GM18858 (cell line): ENCODE measurements around the gene ST6GALNAC4.

ENCODE experiments used
- ATAC-seq: cut with Tn5 transposase; IDR thresholded peaks from one replicate; pipeline ENCODE4 v1.9.1; 2021; ENCODE audit not compliant: unreplicated experiment

ST6GALNAC4 gene

DNA sequence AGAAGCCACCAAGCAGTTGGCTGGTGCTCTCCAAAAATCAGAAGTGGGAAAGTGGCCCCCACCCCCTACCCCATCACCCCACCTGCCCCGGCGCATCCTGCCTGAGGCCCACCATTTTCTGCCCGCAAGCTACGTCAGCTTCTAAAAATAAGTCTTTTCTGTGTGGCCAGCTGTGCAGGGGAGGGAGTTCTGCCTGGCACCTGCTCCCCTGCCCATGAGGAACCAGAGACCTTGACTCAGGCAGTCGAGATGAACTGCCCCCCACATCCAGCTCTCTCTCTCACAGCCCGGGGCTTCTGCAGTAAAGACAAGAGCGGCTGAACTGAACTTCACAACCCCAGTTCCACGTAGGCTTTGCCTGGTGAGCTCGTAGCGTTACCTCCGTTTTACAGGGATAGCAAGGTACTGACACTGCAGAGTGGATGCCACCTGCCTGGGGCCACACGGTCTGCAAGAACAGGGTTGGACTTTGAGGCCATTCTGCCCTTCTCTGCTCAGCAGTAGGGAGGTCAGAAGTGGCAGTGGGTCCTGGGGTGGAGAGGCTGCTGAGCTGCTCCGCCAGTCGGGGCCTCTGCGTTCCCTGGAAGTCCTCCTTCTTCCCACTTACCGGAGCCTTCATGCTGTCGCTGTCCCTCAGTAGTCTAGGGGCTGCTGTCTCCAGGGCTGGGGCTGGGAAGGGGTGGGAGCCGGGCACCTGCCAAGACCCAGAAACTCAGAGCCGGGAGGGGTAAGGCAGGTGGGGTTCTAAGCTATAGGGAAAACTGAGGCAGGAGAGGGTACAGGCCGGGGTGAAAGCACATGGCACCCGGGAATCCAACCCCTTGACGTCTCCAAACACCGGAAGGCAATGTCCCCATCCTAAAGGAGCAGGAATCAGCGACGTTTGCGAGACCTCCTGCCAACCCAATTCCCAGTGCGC lies 781 bp downstream of the ST6GALNAC4 start:
- no peak for ATAC-seq

GRCh38 chr9:127915325-127915752 lies 1.5 kb downstream of the ST6GALNAC4 start:
- no peak for ATAC-seq

DNA sequence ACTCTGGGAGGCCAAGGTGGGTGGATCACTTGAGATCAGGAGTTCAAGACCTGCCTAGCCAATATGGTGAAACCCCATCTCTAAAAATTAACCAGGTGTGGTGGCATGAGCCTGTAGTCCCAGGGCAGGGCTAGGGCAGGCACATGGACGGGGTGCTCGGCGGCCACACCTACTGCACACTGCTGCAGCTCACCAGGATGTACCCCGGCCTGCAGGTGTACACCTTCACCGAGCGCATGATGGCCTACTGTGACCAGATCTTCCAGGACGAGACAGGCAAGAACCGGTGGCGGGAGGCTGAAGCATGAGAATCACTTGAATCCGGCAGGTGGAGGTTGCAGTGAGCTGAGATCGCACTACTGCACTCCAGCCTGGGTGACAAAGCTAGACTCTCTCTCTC lies 3.2 kb downstream of the ST6GALNAC4 start:
- no peak for ATAC-seq

GRCh38 chr9:127912882-127913281 lies 4.0 kb downstream of the ST6GALNAC4 start:
- no peak for ATAC-seq

- ATAC-seq: no peak
Observed at GRCh38 chr9:127912296-127912695, 4.5 kb downstream of the ST6GALNAC4 start.

DNA sequence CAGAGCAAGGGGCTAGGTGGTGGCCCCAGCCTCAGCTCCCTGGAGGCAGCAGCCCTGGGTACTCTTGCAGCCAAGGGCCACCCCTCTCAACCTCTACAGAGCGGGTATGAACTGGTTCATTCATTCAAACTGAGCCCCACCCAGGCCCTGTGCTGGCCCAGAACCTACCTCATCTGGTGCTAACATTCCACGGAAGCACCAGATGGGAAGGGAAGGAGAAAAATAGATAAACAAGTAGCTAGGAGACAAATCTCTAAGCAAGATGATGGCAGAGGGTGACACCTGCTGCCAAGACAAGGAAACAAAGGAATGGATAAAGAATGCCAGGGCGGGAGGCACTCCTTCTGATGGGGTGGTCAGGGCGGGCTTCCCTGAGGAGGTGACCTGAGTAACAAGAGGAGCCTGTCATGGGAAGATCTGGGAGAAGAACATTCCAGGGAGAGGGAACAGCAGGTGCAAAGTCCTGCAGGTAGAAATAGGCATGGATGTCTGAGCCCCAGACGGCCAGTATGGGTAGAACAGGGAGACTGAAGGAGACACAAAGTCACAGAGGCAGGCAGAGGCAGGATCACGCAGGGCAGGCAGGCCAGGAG lies 6.1 kb downstream of the ST6GALNAC4 start:
- no peak for ATAC-seq

DNA sequence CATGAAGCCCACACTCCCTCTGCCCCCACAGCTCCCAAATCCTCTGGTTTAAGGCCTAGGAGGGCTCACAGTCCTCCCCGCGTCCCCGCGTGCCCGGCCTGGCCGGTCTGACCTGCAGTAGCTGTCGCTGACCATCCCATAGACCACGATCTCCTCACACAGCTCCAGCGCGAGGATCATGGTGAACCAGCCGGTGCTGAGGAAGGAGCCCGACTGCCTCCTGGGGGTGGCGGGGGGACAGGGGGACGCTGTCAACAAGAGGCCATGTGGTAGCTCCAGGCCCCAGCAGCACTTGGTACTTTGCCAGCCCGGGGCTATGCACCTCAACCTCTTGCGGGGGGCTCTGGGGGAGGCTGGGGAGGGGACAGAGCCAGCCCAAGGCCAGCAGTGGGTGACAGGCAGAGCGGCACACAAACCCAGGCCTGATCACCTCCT lies 7.0 kb downstream of the ST6GALNAC4 start:
- ATAC-seq: no peak

DNA sequence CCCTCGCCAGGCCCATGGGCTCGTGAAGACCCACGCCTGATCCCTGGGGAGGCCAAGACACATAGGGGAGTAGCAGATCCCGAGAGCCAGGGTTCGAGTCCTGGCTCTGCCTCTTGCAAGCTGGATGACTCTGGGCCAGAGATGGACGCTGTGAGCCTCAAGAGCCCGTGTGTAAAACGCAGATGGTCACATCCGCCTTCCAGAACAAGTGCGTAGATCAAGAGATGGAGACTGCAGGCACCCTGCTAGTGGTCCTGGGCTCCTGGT lies 8.2 kb downstream of the ST6GALNAC4 start:
- no peak for ATAC-seq

DNA sequence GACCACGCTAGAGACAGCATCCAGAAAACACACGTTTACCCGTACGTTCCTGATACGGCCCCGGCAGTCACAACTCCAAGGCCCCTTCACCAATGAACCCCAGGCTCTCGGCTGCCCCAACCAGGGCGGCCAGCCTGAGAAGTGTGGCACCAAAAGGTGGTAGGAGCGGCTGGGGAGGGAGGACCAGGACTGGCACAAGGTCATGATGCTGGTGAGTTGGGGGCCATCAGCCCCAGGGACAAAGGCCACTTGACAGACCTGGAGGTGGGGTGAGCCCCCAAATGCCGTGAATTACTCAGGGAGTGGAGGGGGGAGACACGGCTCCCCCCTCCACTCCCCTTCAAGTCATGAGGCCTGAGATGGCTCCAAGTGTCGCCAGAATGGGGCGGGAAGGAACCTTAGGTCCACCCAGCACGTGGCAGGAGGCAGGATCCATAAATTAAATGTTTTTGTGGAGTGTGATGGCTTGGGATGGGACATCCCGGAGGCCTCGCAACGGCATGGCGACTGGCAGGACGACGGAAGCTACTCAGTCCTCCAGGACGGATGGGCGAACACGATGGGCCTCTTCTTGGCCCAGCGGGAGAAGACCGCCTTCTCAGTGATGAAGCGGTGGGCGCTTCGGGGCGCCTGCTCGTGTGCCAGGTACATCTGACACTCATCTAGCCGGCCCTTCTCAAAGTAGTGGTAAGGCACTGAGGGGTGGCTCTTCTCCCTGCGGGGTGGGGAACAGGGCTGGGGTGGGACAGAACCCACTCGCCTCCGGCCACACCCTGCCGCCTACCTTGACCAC lies 8.8 kb downstream of the ST6GALNAC4 start:
- ATAC-seq: no peak

DNA sequence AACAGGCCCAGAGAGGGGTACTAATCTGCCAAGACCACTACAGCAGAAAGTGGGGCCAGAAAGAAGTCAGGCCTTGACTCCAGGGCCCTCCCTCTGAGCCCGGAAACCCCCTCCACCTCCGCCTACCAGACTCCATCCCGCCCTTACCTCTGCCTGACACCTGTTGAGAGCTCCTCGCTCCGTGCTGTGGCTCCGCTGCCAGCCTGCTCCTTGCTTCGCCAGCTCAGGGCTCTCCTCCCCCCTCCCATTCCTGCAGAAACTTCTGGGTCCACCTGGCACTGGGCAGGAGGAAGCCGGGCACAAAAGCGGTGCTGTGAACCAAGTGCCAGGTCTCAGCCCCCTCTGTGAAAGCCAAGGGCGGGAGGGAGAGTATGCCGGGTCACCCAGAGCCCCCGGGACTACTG lies 11.1 kb downstream of the ST6GALNAC4 start:
- ATAC-seq: no peak

DNA sequence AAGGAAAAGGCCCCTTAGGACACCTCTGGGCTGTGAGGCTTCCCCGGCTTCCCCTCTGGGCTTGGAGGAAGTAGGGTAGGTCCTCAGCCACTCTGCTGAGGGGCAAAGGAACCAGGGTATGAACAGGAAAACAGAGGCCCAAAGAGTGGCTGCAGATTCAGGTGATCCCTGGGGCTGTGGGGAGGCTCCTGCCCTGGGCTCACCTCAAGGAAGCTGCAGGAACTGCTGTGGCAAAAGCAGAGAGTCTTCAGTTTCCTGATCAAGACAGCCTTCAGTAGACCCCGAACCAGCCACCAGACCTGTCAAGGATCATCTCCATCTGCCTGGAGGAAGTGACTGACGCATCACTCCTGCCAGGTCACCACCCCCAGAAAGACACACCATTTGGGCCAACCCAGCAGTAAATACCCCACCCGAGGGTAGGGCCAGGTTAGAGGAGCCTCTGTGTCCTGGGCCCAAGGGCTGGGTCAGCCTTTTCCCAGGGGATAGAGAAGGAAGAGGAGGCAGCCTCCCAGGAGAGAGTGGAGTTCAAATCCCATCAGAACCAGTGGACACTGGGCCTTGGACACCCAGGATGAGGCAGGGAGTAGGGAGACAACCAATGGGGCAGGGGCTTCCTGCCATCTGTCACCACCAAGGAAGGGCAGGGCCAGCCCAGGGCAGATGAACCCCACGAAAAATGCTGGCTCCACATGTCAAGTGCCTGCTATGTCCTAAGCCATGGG lies 11.7 kb downstream of the ST6GALNAC4 start:
- no peak for ATAC-seq

GRCh38 chr9:127904561-127905003 lies 12.3 kb downstream of the ST6GALNAC4 start:
- ATAC-seq: no peak

DNA sequence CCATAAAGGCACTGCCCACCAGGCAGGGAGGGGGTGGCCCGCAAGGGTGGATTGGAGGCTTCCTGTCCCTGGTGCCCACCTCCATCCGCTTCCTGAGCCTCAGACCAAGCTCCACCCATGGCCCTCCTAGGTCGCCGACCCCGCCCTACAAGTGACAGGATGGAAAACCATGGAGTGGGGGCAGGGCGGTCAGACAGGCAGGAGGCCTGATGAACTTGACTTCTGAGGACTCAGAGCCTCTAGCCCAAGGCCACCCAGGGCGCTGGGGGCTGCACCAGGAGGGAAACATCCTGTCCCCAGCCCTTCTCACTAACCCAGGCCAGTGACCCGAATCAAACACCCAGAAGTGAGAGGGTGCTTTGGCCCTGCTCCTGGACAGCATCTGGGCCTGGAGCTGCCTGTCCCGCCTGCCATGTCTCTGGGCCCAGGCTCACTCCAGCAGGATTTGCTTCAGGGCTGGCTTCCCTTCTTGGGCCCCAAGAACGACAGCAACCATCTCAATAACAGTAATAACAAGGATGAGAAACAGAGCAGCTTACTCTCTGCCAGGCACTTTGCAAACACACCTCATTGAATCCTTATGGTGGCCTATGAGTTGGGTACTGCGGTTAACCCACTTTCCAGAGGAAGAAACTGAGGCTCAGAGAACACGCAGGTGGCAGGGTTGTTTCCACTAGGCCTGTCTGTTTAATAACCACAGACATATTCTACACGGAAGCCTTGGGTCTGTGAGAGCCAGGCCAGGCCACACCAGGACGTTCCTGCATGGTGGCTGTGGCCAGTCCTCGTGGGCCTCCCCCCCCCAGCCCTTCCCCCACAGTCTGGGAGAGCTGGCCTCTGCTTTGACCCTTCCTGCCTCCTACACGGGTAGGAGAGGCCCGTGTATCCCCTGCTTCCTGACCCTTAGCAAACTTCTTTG lies 13.0 kb downstream of the ST6GALNAC4 start:
- ATAC-seq: no peak

DNA sequence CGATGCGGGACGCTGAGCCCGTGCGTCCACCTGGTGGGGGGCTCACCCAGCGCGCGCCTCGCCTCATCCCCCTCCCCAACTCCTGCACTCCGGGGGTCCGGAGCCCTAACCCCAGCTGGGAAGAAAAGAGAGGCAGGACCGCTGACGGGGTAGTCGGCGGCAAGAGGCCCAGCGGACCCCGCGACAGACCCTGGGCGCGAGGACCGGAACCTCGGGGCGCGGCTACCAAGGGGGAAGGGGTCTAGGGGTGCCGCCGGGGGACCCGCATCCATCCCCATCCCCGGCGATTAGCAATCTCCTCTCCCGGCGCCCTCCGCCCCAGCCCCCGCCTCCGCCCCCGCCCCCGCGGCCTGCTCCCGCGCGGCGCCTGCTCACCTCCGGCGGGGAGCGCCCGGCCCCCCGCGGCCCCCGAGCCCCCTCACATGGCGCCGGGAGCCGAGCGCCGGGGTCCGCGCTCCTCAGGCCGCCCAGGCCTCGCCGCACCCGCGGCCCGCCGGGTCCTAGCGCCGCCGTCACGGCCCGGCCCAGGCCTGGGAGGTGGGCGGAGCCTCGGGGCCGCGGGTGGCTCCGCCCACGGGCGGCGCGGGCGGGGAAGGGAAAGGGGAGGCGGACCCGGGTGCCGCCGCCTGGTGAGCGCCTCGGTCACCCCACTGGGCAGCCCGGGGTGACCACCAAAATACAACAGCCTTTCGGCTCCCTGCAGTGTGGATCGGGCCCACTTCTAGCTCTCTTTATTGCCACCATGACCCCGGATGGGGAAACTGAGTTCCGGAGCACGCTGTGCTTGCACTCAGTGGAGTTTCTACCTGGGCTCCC lies 17.5 kb downstream of the ST6GALNAC4 start, which contains the start of gene ST6GALNAC6:
TSS of gene ST6GALNAC6 (minus strand) at position 476 of the 816 bp plus-strand sequence. CDS start 1,622 bp downstream, outside the sequence.
- ATAC-seq: no peak

DNA sequence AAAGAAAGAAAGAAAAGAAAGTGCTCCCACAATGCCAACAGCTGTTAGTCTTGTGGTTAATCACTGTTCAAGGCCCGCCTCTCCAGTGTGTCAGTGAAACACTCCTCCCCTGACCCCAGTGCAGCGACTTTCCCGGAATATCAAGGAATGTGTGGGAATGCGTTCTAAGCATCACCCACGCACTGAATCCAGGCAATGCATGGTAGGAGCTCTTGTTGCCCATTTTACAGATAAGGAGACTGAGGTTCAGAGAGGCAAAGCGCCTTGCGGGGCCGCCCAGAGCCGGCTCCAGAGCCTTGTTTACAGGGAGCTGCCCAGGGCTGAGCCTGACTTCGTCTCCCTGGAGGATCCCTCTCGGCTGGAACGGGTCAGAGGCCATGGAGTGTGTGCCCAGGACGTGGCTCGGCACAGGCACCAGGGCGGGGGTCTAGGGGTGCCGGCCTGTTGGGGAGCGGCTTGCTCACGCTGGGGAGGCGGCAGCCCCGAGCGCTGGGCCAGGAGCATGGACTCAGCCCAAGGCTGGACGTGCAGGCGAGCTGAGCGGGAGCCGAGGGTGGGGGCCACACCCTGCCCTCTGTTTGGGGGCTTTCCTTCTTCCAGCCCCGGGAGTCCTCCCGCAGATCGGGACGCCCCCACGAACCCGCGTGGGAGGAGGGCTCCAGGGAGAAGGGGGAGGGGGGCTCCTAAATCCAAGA lies 18.3 kb downstream of the ST6GALNAC4 start:
- no peak for ATAC-seq

DNA sequence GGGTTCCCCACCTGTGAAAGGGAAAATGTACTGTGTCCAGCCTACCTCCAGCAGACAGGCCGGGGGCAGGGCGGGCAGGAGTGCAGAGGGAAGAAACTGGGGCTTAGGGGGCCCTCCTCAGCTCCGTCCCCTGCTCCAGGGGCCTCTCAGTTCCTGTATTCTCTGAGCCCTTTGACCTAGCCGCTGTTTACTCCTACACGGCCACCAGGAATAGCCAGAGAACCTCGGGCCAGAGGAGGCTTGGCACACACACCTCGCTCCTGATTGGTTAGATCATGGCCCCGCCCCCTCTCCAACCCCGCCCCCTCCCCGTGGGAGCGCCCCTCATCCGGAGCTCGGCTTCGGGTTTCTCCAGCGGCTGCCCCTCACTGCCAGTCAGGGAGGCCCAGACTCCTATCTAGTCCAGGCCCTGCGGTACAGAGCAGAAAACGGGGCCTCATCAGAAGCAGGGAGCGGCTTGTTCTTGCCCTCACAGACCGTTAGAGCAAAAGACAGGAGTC lies 19.6 kb downstream of the ST6GALNAC4 start:
- ATAC-seq: no peak

- ATAC-seq: no peak
Observed at GRCh38 chr9:127896395-127897192, 20.2 kb downstream of the ST6GALNAC4 start.
